C4-2B (cell line): ENCODE measurements around the gene CFAP157.

Experiments
- H3K27ac ChIP-seq: fragments of 450-650 bp; 2 replicates; pipeline ENCODE4 v1.5.1; 2017
- ZFX ChIP-seq: fragments of 450-650 bp; IDR thresholded peaks from 2 replicates; pipeline ENCODE4 v1.6.1; 2017
- TF ChIP-seq, protein P1 (sequence below): fragments of 450-650 bp; conservative IDR thresholded peaks from 2 replicates; pipeline ENCODE4 v1.5.1; 2017; ENCODE audit warnings: mild to moderate bottlenecking

Gene CFAP157

GRCh38 chr9:127683723-127684122, 23.1 kb upstream of the CFAP157 start:
- no peak overlapping the region for H3K27ac ChIP-seq

GRCh38 chr9:127684576-127684975, 22.2 kb upstream of the CFAP157 start:
- no peak overlapping the region for H3K27ac ChIP-seq
- TF ChIP-seq, protein P1, sequence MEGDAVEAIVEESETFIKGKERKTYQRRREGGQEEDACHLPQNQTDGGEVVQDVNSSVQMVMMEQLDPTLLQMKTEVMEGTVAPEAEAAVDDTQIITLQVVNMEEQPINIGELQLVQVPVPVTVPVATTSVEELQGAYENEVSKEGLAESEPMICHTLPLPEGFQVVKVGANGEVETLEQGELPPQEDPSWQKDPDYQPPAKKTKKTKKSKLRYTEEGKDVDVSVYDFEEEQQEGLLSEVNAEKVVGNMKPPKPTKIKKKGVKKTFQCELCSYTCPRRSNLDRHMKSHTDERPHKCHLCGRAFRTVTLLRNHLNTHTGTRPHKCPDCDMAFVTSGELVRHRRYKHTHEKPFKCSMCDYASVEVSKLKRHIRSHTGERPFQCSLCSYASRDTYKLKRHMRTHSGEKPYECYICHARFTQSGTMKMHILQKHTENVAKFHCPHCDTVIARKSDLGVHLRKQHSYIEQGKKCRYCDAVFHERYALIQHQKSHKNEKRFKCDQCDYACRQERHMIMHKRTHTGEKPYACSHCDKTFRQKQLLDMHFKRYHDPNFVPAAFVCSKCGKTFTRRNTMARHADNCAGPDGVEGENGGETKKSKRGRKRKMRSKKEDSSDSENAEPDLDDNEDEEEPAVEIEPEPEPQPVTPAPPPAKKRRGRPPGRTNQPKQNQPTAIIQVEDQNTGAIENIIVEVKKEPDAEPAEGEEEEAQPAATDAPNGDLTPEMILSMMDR = no peak
- TF ChIP-seq ZFX = no peak

More at GRCh38 chr9:127683723-127684122, 23.1 kb upstream of the CFAP157 start:
- TF ChIP-seq, protein P1 = no peak
- TF ChIP-seq ZFX = no peak

GRCh38 chr9:127686461-127687393, 20.1 kb upstream of the CFAP157 start:
- H3K27ac ChIP-seq = no peak overlapping the region
- no peak for TF ChIP-seq ZFX
- TF ChIP-seq, protein P1 = no peak

- no peak for TF ChIP-seq ZFX
- TF ChIP-seq, protein P1 = no peak
- no peak overlapping the region for H3K27ac ChIP-seq
Observed at GRCh38 chr9:127689329-127690000, 17.3 kb upstream of the CFAP157 start.

- TF ChIP-seq, protein P1 = no peak
- TF ChIP-seq ZFX = no peak
- H3K27ac ChIP-seq = no peak overlapping the region
Observed at GRCh38 chr9:127690735-127691134, 16.1 kb upstream of the CFAP157 start.

DNA sequence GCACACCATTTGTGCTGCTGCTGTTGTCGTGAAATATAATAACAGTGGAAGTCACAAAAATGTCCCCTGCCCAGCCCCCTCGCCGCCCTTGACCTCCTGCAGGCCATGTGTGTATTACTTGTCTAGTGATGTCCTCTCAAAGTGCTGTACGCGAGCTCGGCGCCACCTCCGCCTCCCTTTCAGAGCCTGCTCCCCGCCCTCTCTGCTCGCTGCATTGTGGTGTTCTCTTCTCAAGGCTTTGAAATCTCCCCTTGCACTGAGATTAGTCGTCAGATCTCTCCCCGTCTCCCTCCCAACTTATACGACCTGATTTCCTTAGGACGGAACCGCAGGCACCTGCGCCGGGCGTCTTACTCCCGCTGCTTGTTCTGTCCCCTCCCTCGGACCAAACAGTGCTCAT, 14.7 kb upstream of the CFAP157 start:
- no peak for TF ChIP-seq ZFX
- TF ChIP-seq, protein P1 = no peak
- H3K27ac ChIP-seq = no peak overlapping the region

GRCh38 chr9:127693143-127693542, 13.6 kb upstream of the CFAP157 start:
- TF ChIP-seq ZFX = no peak
- TF ChIP-seq, protein P1 = no peak
- H3K27ac ChIP-seq = no peak overlapping the region
